GM23338 (cell line): ENCODE measurements around the gene RIPK4. TPM values are rescaled to one million over a fixed set of nuclear protein-coding genes. Genes with fewer than 3 reads are reported as not detected.

ENCODE experiments used
- ATAC-seq: fragments of 200-7000 bp; cut with Tn5 transposase; 3 replicates; pipeline ENCODE4 v1.9.1; 2020
- DNase-seq: peaks from one replicate; pipeline ENCODE4 v3.0.0-alpha.2; 2015; ENCODE audit warnings: low spot score
- H2AFZ ChIP-seq: fragments of 200-600 bp; sonication (generic); 2 replicates; pipeline ENCODE4 v1.8.0; 2016; ENCODE audit warnings: antibody characterized with exemption, mild to moderate bottlenecking, moderate library complexity
- H3F3A ChIP-seq: fragments of 200-600 bp; sonication (generic); replicated peaks from 2 replicates; pipeline ENCODE4 v1.8.0; 2017; ENCODE audit warnings: antibody characterized with exemption, mixed run types, low read depth
- H3K27ac ChIP-seq: fragments of 200-600 bp; sonication (generic); 2 replicates; pipeline ENCODE4 v1.6.1; 2016; ENCODE audit warnings: low read depth
- H3K27me3 ChIP-seq: fragments of 200-600 bp; sonication (generic); 2 replicates; pipeline ENCODE4 v1.8.0; 2016; ENCODE audit warnings: mild to moderate bottlenecking, mixed run types, moderate library complexity; ENCODE audit not compliant: insufficient read depth
- H3K36me3 ChIP-seq: fragments of 200-600 bp; sonication (generic); 2 replicates; pipeline ENCODE4 v1.8.0; 2016; ENCODE audit warnings: mild to moderate bottlenecking; ENCODE audit not compliant: insufficient read depth
- H3K4me1 ChIP-seq: fragments of 200-600 bp; sonication (generic); 2 replicates; pipeline ENCODE4 v1.8.0; 2016; ENCODE audit warnings: mild to moderate bottlenecking, moderate library complexity; ENCODE audit not compliant: insufficient read depth
- H3K4me2 ChIP-seq: fragments of 200-600 bp; sonication (generic); 2 replicates; pipeline ENCODE4 v1.7.1; 2017; ENCODE audit warnings: mixed run types
- H3K4me3 ChIP-seq: fragments of 200-600 bp; sonication (generic); 2 replicates; pipeline ENCODE4 v1.6.1; 2016; ENCODE audit warnings: mixed run types
- H3K79me2 ChIP-seq: fragments of 200-600 bp; sonication (generic); replicated peaks from 2 replicates; pipeline ENCODE4 v1.8.0; 2017; ENCODE audit warnings: mild to moderate bottlenecking; ENCODE audit not compliant: insufficient read depth
- H3K9me2 ChIP-seq: fragments of 200-600 bp; sonication (generic); 2 replicates; pipeline ENCODE4 v1.8.0; 2017; ENCODE audit not compliant: insufficient read depth
- H4K20me1 ChIP-seq: fragments of 200-600 bp; sonication (generic); replicated peaks from 2 replicates; pipeline ENCODE4 v1.8.0; 2017; ENCODE audit warnings: mild to moderate bottlenecking; ENCODE audit not compliant: insufficient read depth
- H3K27ac Mint-ChIP-seq: 2 replicates; pipeline ENCODE4 v1.8.0; 2020; ENCODE audit warnings: inconsistent platforms, mild to moderate bottlenecking, moderate library complexity, mixed read lengths
- H3K27me3 Mint-ChIP-seq: 3 replicates; pipeline ENCODE4 v1.8.0; 2022; ENCODE audit warnings: low read depth, mild to moderate bottlenecking, moderate library complexity, mixed read lengths, inconsistent platforms; ENCODE audit not compliant: insufficient read depth, poor library complexity
- H3K36me3 Mint-ChIP-seq: 3 replicates; pipeline ENCODE4 v1.8.0; 2021; ENCODE audit warnings: low read depth, mild to moderate bottlenecking, inconsistent platforms, moderate library complexity, mixed read lengths
- H3K4me1 Mint-ChIP-seq: 3 replicates; pipeline ENCODE4 v1.8.0; 2020; ENCODE audit warnings: mild to moderate bottlenecking, inconsistent platforms, mixed read lengths
- H3K4me3 Mint-ChIP-seq: 3 replicates; pipeline ENCODE4 v1.8.0; 2021; ENCODE audit warnings: moderate library complexity, mild to moderate bottlenecking, inconsistent platforms, mixed read lengths
- H3K9me3 Mint-ChIP-seq: 3 replicates; pipeline ENCODE4 v1.8.0; 2020; ENCODE audit warnings: moderate library complexity, mild to moderate bottlenecking, inconsistent platforms, mixed read lengths
- CREB1 ChIP-seq: fragments of 250-450 bp; sonication (Bioruptor Pico); IDR thresholded peaks from 2 replicates; pipeline ENCODE4 v1.5.0; 2020; ENCODE audit warnings: low read depth, mild to moderate bottlenecking, moderate library complexity
- CTCF ChIP-seq, 2 experiments: fragments of 200-600 bp in 1 of 2; sonication (generic) in 1 of 2; conservative IDR thresholded peaks; 2 replicates each; pipeline versions ENCODE4 v1.5.1 to v1.6.1; 2016 to 2017; ENCODE audit warnings: antibody characterized with exemption in 2 of 2, low read depth in 2 of 2, mild to moderate bottlenecking in 2 of 2, moderate library complexity in 1 of 2
- ETS1 ChIP-seq: IDR thresholded peaks from 2 replicates; pipeline ENCODE4 v1.6.1; 2016; ENCODE audit warnings: antibody characterized with exemption
- EZH2 ChIP-seq: fragments of 200-600 bp; sonication (generic); IDR thresholded peaks from one replicate; pipeline ENCODE4 v1.8.0; 2017; ENCODE audit warnings: antibody characterized with exemption, mild to moderate bottlenecking, low read depth; ENCODE audit not compliant: unreplicated experiment
- EZH2phosphoT487 ChIP-seq: fragments of 200-600 bp; sonication (generic); IDR thresholded peaks from one replicate; pipeline ENCODE4 v1.8.1; 2018; ENCODE audit warnings: antibody characterized with exemption; ENCODE audit not compliant: unreplicated experiment
- JUNB ChIP-seq: IDR thresholded peaks from one replicate; pipeline ENCODE4 v1.6.1; 2016; ENCODE audit warnings: antibody characterized with exemption; ENCODE audit not compliant: unreplicated experiment
- NANOG ChIP-seq: IDR thresholded peaks from 2 replicates; pipeline ENCODE4 v1.6.1; 2016; ENCODE audit warnings: antibody characterized with exemption, borderline replicate concordance
- POLR2AphosphoS5 ChIP-seq: IDR thresholded peaks from 2 replicates; pipeline ENCODE4 v1.6.1; 2016; ENCODE audit warnings: antibody characterized with exemption, low read depth
- REST ChIP-seq: IDR thresholded peaks from one replicate; pipeline ENCODE4 v1.6.1; 2018; ENCODE audit warnings: antibody characterized with exemption; ENCODE audit not compliant: unreplicated experiment
- STAT1 ChIP-seq: IDR thresholded peaks from one replicate; pipeline ENCODE4 v1.6.1; 2016; ENCODE audit warnings: antibody characterized with exemption; ENCODE audit not compliant: unreplicated experiment
- ZNF114 ChIP-seq: fragments of 250-450 bp; sonication (Bioruptor Pico); IDR thresholded peaks from 2 replicates; pipeline ENCODE4 v1.5.0; 2020; ENCODE audit warnings: mild to moderate bottlenecking, moderate library complexity
- ZNF331 ChIP-seq: fragments of 250-450 bp; sonication (Bioruptor Pico); IDR thresholded peaks from 2 replicates; pipeline ENCODE4 v1.5.0; 2020; ENCODE audit warnings: low read depth, mild to moderate bottlenecking, moderate library complexity
- ZNF462 ChIP-seq: fragments of 250-450 bp; sonication (Bioruptor Pico); IDR thresholded peaks from 2 replicates; pipeline ENCODE4 v1.5.0; 2020; ENCODE audit warnings: mild to moderate bottlenecking, moderate library complexity
- polyA plus RNA-seq: library from polyadenylated mRNA; unstranded; fragments of >200 nt; fragmentation: Nextera tagmentation; extraction: Ambion mirVana; gene quantifications from 2 replicates; pipeline ENCODE4 v1.2.1, GENCODE V29; 2016
- total RNA-seq: library from RNA; depleted of rRNA; stranded (reverse); fragments of >200 nt; shearing (Covaris generic); gene quantifications from 2 replicates; pipeline ENCODE4 v1.2.3, GENCODE V29; 2014

RIPK4 gene
- total and polyA plus RNA-seq, 2 experiments from 2014 or later: 2.5 to 9.9 TPM

GRCh38 chr21:41786509-41786987, 19.7 kb upstream of the RIPK4 start:
- H3K27me3 ChIP-seq: no peaks in the 10 kb centered on the region
- H4K20me1 ChIP-seq: no peaks in the 10 kb centered on the region
- H3K4me3 ChIP-seq: no peak overlapping the region
- no peaks in the 10 kb centered on the region for H3F3A ChIP-seq
- Mint-ChIP-seq H3K36me3 (peaks cover 2% of the 10 kb centered on the region; the same call in 1 of the 3 replicates), H3K9me3 (peaks cover 4% of the 10 kb centered on the region; the same call in 2 of the 3 replicates), H3K27ac (no peak overlapping the region), H3K4me1 (peaks cover 2% of the 10 kb centered on the region; the same call in 1 of the 3 replicates), H3K27me3 (no peaks in the 10 kb centered on the region), H3K4me3 (no peak overlapping the region)
- H3K36me3 ChIP-seq: no peaks in the 10 kb centered on the region
- no peak for TF ChIP-seq POLR2AphosphoS5
- no peak for TF ChIP-seq ZNF114 (CRISPR knock-in tag)
- no peak for TF ChIP-seq CREB1 (CRISPR knock-in tag)
- no peak for TF ChIP-seq JUNB
- TF ChIP-seq ZNF462 (CRISPR knock-in tag): no peak
- TF ChIP-seq EZH2: no peak
- TF ChIP-seq ZNF331 (CRISPR knock-in tag): no peak
- no peak for TF ChIP-seq EZH2phosphoT487
- TF ChIP-seq ETS1: no peak
- TF ChIP-seq CTCF (conservative IDR thresholded peaks at IDR 0.05; ENCODE audit: low read depth in 2 of 2): no peak; a peak in 1 of 4 replicates
- TF ChIP-seq REST: no peak
- TF ChIP-seq NANOG: no peak
- no peak for TF ChIP-seq STAT1
- DNase-seq (no peak), ATAC-seq (no peak)
- H3K4me2 ChIP-seq: no peak overlapping the region
- no peak overlapping the region for H2AFZ ChIP-seq
- no peak overlapping the region for H3K27ac ChIP-seq
- H3K79me2 ChIP-seq: no peaks in the 10 kb centered on the region
- no peaks in the 10 kb centered on the region for H3K9me2 ChIP-seq
- H3K4me1 ChIP-seq: no peaks in the 10 kb centered on the region
